ENCODE data around the gene FCRL1.

FCRL1 gene

GRCh38 chr1:157830887-157831286 lies 11.0 kb upstream of the FCRL1 start:
- H3K4me3 Mint-ChIP-seq = no peak overlapping the region
- no peak overlapping the region for H3K27ac Mint-ChIP-seq
- no peaks in the 10 kb centered on the region for H3K27me3 Mint-ChIP-seq (ENCODE audit: low read depth)
- no peaks in the 10 kb centered on the region for H3K4me1 Mint-ChIP-seq (ENCODE audit: low read depth)
- H3K9me3 Mint-ChIP-seq = no peaks in the 10 kb centered on the region
- no peaks in the 10 kb centered on the region for H3K36me3 Mint-ChIP-seq (ENCODE audit: low read depth)

GRCh38 chr1:157829711-157830110 lies 9.8 kb upstream of the FCRL1 start:
- no peaks in the 10 kb centered on the region for H3K36me3 Mint-ChIP-seq (ENCODE audit: low read depth)
- no peak overlapping the region for H3K4me3 Mint-ChIP-seq
- no peaks in the 10 kb centered on the region for H3K27me3 Mint-ChIP-seq (ENCODE audit: low read depth)
- H3K4me1 Mint-ChIP-seq (ENCODE audit: low read depth) = no peaks in the 10 kb centered on the region
- H3K27ac Mint-ChIP-seq = no peak overlapping the region
- no peaks in the 10 kb centered on the region for H3K9me3 Mint-ChIP-seq

GRCh38 chr1:157829210-157829609 lies 9.3 kb upstream of the FCRL1 start:
- H3K27me3 Mint-ChIP-seq (ENCODE audit: low read depth) = no peaks in the 10 kb centered on the region
- H3K4me3 Mint-ChIP-seq = no peak overlapping the region
- no peaks in the 10 kb centered on the region for H3K9me3 Mint-ChIP-seq
- H3K27ac Mint-ChIP-seq = no peak overlapping the region
- H3K36me3 Mint-ChIP-seq (ENCODE audit: low read depth) = no peaks in the 10 kb centered on the region
- no peaks in the 10 kb centered on the region for H3K4me1 Mint-ChIP-seq (ENCODE audit: low read depth)

GRCh38 chr1:157820299-157820698 lies 379 bp upstream of the FCRL1 start:
- Mint-ChIP-seq H3K4me3 (no peak overlapping the region), H3K9me3 (no peaks in the 10 kb centered on the region), H3K27ac (no peak overlapping the region), H3K27me3 (ENCODE audit: low read depth) (no peaks in the 10 kb centered on the region), H3K36me3 (ENCODE audit: low read depth) (no peaks in the 10 kb centered on the region), H3K4me1 (ENCODE audit: low read depth) (no peaks in the 10 kb centered on the region)

GRCh38 chr1:157819215-157819614 lies 705 bp downstream of the FCRL1 start:
- Mint-ChIP-seq H3K9me3 (no peaks in the 10 kb centered on the region), H3K4me1 (ENCODE audit: low read depth) (no peaks in the 10 kb centered on the region), H3K27ac (no peak overlapping the region), H3K4me3 (no peak overlapping the region), H3K36me3 (ENCODE audit: low read depth) (no peaks in the 10 kb centered on the region), H3K27me3 (ENCODE audit: low read depth) (no peaks in the 10 kb centered on the region)

- H3K27ac Mint-ChIP-seq = no peak overlapping the region
- H3K36me3 Mint-ChIP-seq (ENCODE audit: low read depth) = no peaks in the 10 kb centered on the region
Observed at GRCh38 chr1:157813269-157813668, 6.7 kb downstream of the FCRL1 start.

GRCh38 chr1:157806431-157807149 lies 13.3 kb downstream of the FCRL1 start:
- no peaks in the 10 kb centered on the region for H3K27me3 Mint-ChIP-seq (ENCODE audit: low read depth)
- H3K4me3 Mint-ChIP-seq = no peak overlapping the region
- H3K27ac Mint-ChIP-seq = no peak overlapping the region
- no peaks in the 10 kb centered on the region for H3K9me3 Mint-ChIP-seq
- no peaks in the 10 kb centered on the region for H3K36me3 Mint-ChIP-seq (ENCODE audit: low read depth)
- no peaks in the 10 kb centered on the region for H3K4me1 Mint-ChIP-seq (ENCODE audit: low read depth)

More at GRCh38 chr1:157813269-157813668, 6.7 kb downstream of the FCRL1 start:
- H3K27me3 Mint-ChIP-seq (ENCODE audit: low read depth) = no peaks in the 10 kb centered on the region
- no peak overlapping the region for H3K4me3 Mint-ChIP-seq
- no peaks in the 10 kb centered on the region for H3K4me1 Mint-ChIP-seq (ENCODE audit: low read depth)
- peaks cover 13% of the 10 kb centered on the region for H3K9me3 Mint-ChIP-seq

- H3K4me1 Mint-ChIP-seq (ENCODE audit: low read depth) = no peaks in the 10 kb centered on the region
Observed at GRCh38 chr1:157803851-157804250, 16.1 kb downstream of the FCRL1 start.

GRCh38 chr1:157799996-157800395 lies 19.9 kb downstream of the FCRL1 start:
- H3K27ac Mint-ChIP-seq = no peak overlapping the region
- no peaks in the 10 kb centered on the region for H3K27me3 Mint-ChIP-seq (ENCODE audit: low read depth)
- H3K9me3 Mint-ChIP-seq = no peaks in the 10 kb centered on the region
- no peak overlapping the region for H3K4me3 Mint-ChIP-seq
- no peaks in the 10 kb centered on the region for H3K4me1 Mint-ChIP-seq (ENCODE audit: low read depth)
- no peaks in the 10 kb centered on the region for H3K36me3 Mint-ChIP-seq (ENCODE audit: low read depth)

More at GRCh38 chr1:157803851-157804250, 16.1 kb downstream of the FCRL1 start:
- Mint-ChIP-seq H3K9me3 (no peaks in the 10 kb centered on the region), H3K36me3 (ENCODE audit: low read depth) (no peaks in the 10 kb centered on the region), H3K27ac (no peak overlapping the region), H3K4me3 (no peak overlapping the region), H3K27me3 (ENCODE audit: low read depth) (no peaks in the 10 kb centered on the region)

- H3K4me1 Mint-ChIP-seq (ENCODE audit: low read depth) = no peaks in the 10 kb centered on the region
- no peak overlapping the region for H3K27ac Mint-ChIP-seq
- peaks cover 11% of the 10 kb centered on the region for H3K9me3 Mint-ChIP-seq
- no peaks in the 10 kb centered on the region for H3K27me3 Mint-ChIP-seq (ENCODE audit: low read depth)
- H3K36me3 Mint-ChIP-seq (ENCODE audit: low read depth) = no peaks in the 10 kb centered on the region
- H3K4me3 Mint-ChIP-seq = no peak overlapping the region
Observed at GRCh38 chr1:157798211-157798610, 21.7 kb downstream of the FCRL1 start.

- Mint-ChIP-seq H3K27ac (no peak overlapping the region), H3K36me3 (ENCODE audit: low read depth) (no peaks in the 10 kb centered on the region), H3K27me3 (ENCODE audit: low read depth) (no peaks in the 10 kb centered on the region), H3K9me3 (no peaks in the 10 kb centered on the region), H3K4me1 (ENCODE audit: low read depth) (peaks cover 3% of the 10 kb centered on the region), H3K4me3 (no peak overlapping the region)
Observed at GRCh38 chr1:157785248-157785647, 34.7 kb downstream of the FCRL1 start.

- no peaks in the 10 kb centered on the region for H3K27me3 Mint-ChIP-seq (ENCODE audit: low read depth)
- peaks cover 3% of the 10 kb centered on the region for H3K4me1 Mint-ChIP-seq (ENCODE audit: low read depth)
- no peaks in the 10 kb centered on the region for H3K36me3 Mint-ChIP-seq (ENCODE audit: low read depth)
- H3K27ac Mint-ChIP-seq = no peak overlapping the region
- H3K9me3 Mint-ChIP-seq = no peaks in the 10 kb centered on the region
- H3K4me3 Mint-ChIP-seq = no peak overlapping the region
Observed at GRCh38 chr1:157784801-157785200, 35.1 kb downstream of the FCRL1 start.

GRCh38 chr1:157782931-157783330 lies 37.0 kb downstream of the FCRL1 start:
- Mint-ChIP-seq H3K9me3 (no peaks in the 10 kb centered on the region), H3K4me1 (ENCODE audit: low read depth) (peaks cover 3% of the 10 kb centered on the region), H3K36me3 (ENCODE audit: low read depth) (no peaks in the 10 kb centered on the region), H3K27me3 (ENCODE audit: low read depth) (no peaks in the 10 kb centered on the region), H3K27ac (no peak overlapping the region), H3K4me3 (no peak overlapping the region)

GRCh38 chr1:157781048-157781447 lies 38.9 kb downstream of the FCRL1 start:
- H3K27ac Mint-ChIP-seq = no peak overlapping the region
- peaks cover 3% of the 10 kb centered on the region for H3K4me1 Mint-ChIP-seq (ENCODE audit: low read depth)
- no peak overlapping the region for H3K4me3 Mint-ChIP-seq
- no peaks in the 10 kb centered on the region for H3K9me3 Mint-ChIP-seq
- H3K27me3 Mint-ChIP-seq (ENCODE audit: low read depth) = no peaks in the 10 kb centered on the region
- no peaks in the 10 kb centered on the region for H3K36me3 Mint-ChIP-seq (ENCODE audit: low read depth)

GRCh38 chr1:157776971-157777391 lies 42.9 kb downstream of the FCRL1 start, which contains the start of gene FCRL2:
Gene FCRL2, minus strand, starts transcription at chr1:157777132. Its CDS starts 59 bp downstream, at chr1:157777073.
- Mint-ChIP-seq H3K9me3 (no peaks in the 10 kb centered on the region), H3K4me1 (ENCODE audit: low read depth) (peaks cover 3% of the 10 kb centered on the region), H3K36me3 (ENCODE audit: low read depth) (no peaks in the 10 kb centered on the region), H3K27ac (no peak within 1 kb of the TSS), H3K27me3 (ENCODE audit: low read depth) (peaks cover 4% of the 10 kb centered on the region), H3K4me3 (no peak within 1 kb of the TSS)
